GM19240 (cell line): ENCODE measurements around the gene MTARC1.

Source experiments
- DNase-seq: peaks from one replicate; pipeline ENCODE4 v3.0.0; 2011; ENCODE audit warnings: low spot score; ENCODE audit not compliant: insufficient read length

Gene MTARC1

GRCh38 chr1:220770245-220770913 lies 16.3 kb upstream of the MTARC1 start:
- DNase-seq: no peak

- DNase-seq: no peak
Measured at GRCh38 chr1:220772846-220773245, 13.9 kb upstream of the MTARC1 start.

GRCh38 chr1:220775240-220775853 lies 11.4 kb upstream of the MTARC1 start:
- peak; percentile 17 for DNase-seq

- no peak for DNase-seq
Measured at GRCh38 chr1:220776254-220776653, 10.5 kb upstream of the MTARC1 start.

GRCh38 chr1:220776720-220777326 lies 9.9 kb upstream of the MTARC1 start:
- DNase-seq: peak; percentile 57

GRCh38 chr1:220783453-220783852 lies 3.3 kb upstream of the MTARC1 start:
- no peak for DNase-seq

- no peak for DNase-seq
Measured at GRCh38 chr1:220784751-220785150, 2.0 kb upstream of the MTARC1 start.

GRCh38 chr1:220785166-220786056 lies 1.3 kb upstream of the MTARC1 start:
- DNase-seq: no peak

- no peak for DNase-seq
Measured at GRCh38 chr1:220786057-220786336, 716 bp upstream of the MTARC1 start.

- no peak for DNase-seq
Measured at GRCh38 chr1:220787069-220787619, 431 bp downstream of the MTARC1 start.

- DNase-seq: no peak
Measured at GRCh38 chr1:220788900-220789299, 2.2 kb downstream of the MTARC1 start.

GRCh38 chr1:220789532-220790147 lies 2.9 kb downstream of the MTARC1 start:
- DNase-seq: no peak

- no peak for DNase-seq
Measured at GRCh38 chr1:220791285-220791684, 4.6 kb downstream of the MTARC1 start.

- DNase-seq: no peak
Measured at GRCh38 chr1:220791956-220792355, 5.2 kb downstream of the MTARC1 start.

- no peak for DNase-seq
Measured at GRCh38 chr1:220796530-220796929, 9.8 kb downstream of the MTARC1 start.

- no peak for DNase-seq
Measured at GRCh38 chr1:220797044-220797443, 10.3 kb downstream of the MTARC1 start.

GRCh38 chr1:220797553-220797952 lies 10.8 kb downstream of the MTARC1 start:
- no peak for DNase-seq

GRCh38 chr1:220798338-220798737 lies 11.6 kb downstream of the MTARC1 start:
- DNase-seq: no peak

GRCh38 chr1:220800262-220800661 lies 13.5 kb downstream of the MTARC1 start:
- no peak for DNase-seq

- DNase-seq: peak; percentile 13
Measured at GRCh38 chr1:220803401-220804201, 16.9 kb downstream of the MTARC1 start.

GRCh38 chr1:220804202-220804586 lies 17.5 kb downstream of the MTARC1 start:
- DNase-seq: no peak
